ENCODE results near the gene KRT83. TPM values are rescaled to one million over a fixed set of nuclear protein-coding genes. Genes with fewer than 3 reads are reported as not detected.
"Not testable (repeated sequence)": the region's sequence is repeated elsewhere in the genome, so short reads cannot be mapped to it uniquely, and the experiment has no call there.

Gene KRT83
- total RNA-seq, 4 donors from 2014 or later: 0.22 to 0.46 (median 0.40) TPM; not detected in 1

DNA sequence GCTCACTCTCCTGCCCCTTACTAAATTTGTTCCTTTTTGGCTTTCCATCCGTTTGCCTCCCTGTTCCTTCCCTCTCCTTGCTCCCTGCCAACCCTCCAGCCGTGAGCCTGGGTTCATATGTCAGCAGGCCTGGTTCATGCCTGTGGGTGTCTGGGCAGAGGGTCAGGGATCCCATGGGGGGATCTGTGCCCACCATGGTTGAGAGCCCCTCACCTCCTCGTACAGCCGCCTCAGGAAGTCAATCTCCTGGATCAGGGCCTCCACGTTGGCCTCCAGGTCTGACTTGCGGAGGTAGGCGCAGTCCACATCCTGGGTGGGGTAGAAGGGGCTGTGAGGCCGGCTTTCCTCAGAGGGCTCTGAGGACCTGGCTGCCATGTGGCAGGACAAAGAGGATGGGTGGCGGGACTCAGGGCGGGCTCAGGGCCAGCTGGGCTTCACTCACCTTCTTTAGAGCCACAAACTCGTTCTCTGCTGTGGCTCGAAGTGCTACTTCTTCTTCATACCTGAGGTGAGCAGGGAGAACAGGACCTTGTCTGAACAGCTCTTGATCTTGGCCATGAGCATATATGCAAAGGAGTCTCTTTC lies 3.6 kb downstream of the KRT83 start:
- intact Hi-C loops (cut with DNase I): no loop called here
- H3K4me1 ChIP-seq: peaks cover 7 to 12% of the 10 kb centered on the region in 2 donors
- TF ChIP-seq, protein P1, sequence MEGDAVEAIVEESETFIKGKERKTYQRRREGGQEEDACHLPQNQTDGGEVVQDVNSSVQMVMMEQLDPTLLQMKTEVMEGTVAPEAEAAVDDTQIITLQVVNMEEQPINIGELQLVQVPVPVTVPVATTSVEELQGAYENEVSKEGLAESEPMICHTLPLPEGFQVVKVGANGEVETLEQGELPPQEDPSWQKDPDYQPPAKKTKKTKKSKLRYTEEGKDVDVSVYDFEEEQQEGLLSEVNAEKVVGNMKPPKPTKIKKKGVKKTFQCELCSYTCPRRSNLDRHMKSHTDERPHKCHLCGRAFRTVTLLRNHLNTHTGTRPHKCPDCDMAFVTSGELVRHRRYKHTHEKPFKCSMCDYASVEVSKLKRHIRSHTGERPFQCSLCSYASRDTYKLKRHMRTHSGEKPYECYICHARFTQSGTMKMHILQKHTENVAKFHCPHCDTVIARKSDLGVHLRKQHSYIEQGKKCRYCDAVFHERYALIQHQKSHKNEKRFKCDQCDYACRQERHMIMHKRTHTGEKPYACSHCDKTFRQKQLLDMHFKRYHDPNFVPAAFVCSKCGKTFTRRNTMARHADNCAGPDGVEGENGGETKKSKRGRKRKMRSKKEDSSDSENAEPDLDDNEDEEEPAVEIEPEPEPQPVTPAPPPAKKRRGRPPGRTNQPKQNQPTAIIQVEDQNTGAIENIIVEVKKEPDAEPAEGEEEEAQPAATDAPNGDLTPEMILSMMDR (IDR thresholded peaks at IDR 0.05): no peak
- no peak for TF ChIP-seq POLR2A (IDR thresholded peaks at IDR 0.05)
- no peaks in the 10 kb centered on the region for H3K27me3 ChIP-seq
- H3K36me3 ChIP-seq: no peaks in the 10 kb centered on the region
- no peak for DNase-seq
- 81 to 84% methylated on average over 12 of the region's 12 CpGs for WGBS, 2 donors
- H3K9me3 ChIP-seq: no peaks in the 10 kb centered on the region
- no peak overlapping the region for H3K4me3 ChIP-seq (replicated peaks in 1 of 3)
- no peak overlapping the region for H3K27ac ChIP-seq

GRCh38 chr12:52316701-52317100 lies 4.5 kb downstream of the KRT83 start:
- 86 to 94% methylated on average over 11 of the region's 11 CpGs for WGBS, 2 donors
- TF ChIP-seq POLR2A (IDR thresholded peaks at IDR 0.05): no peak
- TF ChIP-seq, protein P1 (IDR thresholded peaks at IDR 0.05): no peak

GRCh38 chr12:52316290-52316689 lies 4.9 kb downstream of the KRT83 start:
- DNase-seq: no peak
- H3K36me3 ChIP-seq: no peaks in the 10 kb centered on the region
- H3K4me3 ChIP-seq (replicated peaks in 1 of 3): no peak overlapping the region
- TF ChIP-seq, protein P1 (IDR thresholded peaks at IDR 0.05): no peak
- no peak for TF ChIP-seq POLR2A (IDR thresholded peaks at IDR 0.05)
- H3K27ac ChIP-seq: no peak overlapping the region
- no peaks in the 10 kb centered on the region for H3K9me3 ChIP-seq
- intact Hi-C loops (cut with DNase I): no loop called here
- H3K4me1 ChIP-seq: peaks cover 3 to 6% of the 10 kb centered on the region in 2 donors
- H3K27me3 ChIP-seq: no peaks in the 10 kb centered on the region
- 76 to 93% methylated on average over 6 to 9 of the region's 9 CpGs for WGBS, 2 donors

More at GRCh38 chr12:52316701-52317100, 4.5 kb downstream of the KRT83 start:
- Histone ChIP-seq H3K36me3 (no peaks in the 10 kb centered on the region), H3K27ac (no peak overlapping the region), H3K9me3 (no peaks in the 10 kb centered on the region), H3K4me3 (replicated peaks in 1 of 3) (no peak overlapping the region), H3K4me1 (peaks cover 7 to 10% of the 10 kb centered on the region in 2 donors), H3K27me3 (no peaks in the 10 kb centered on the region)
- intact Hi-C loops (cut with DNase I): no loop called here
- no peak for DNase-seq

GRCh38 chr12:52315721-52316120 lies 5.5 kb downstream of the KRT83 start:
- H3K4me1 ChIP-seq; H3K27ac ChIP-seq; H3K9me3 ChIP-seq; H3K36me3 ChIP-seq; H3K27me3 ChIP-seq; H3K4me3 ChIP-seq (replicated peaks in 1 of 3); intact Hi-C loops (cut with DNase I): not testable (repeated sequence)
- peak in 1 of 2 donors; percentile 19 for DNase-seq
- TF ChIP-seq, protein P1 (IDR thresholded peaks at IDR 0.05): peak in 1 of 6 experiments; percentile 14
- WGBS, 2 donors: 62 to 84% methylated on average over 5 to 9 of the region's 9 CpGs

DNA sequence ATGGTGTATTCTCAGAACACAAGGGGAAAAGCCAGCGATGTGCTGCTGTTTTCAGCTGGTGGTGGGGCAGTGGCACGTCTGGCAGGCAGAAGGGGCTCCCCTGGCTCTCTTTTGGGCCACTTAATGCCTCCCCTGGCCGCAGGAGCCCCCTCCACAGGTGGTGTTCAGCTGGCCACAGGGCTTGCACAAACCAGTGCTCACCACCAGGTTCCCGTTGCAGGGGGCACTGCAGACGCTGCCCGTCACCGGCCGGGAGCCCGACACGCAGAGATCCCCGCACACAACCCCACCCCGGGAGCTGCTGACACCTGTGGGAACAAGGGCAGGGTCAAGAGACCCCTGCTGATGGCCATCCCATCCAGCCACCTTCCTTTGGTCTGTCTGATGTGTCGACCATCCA lies 6.7 kb downstream of the KRT83 start:
- no peak for TF ChIP-seq POLR2A (IDR thresholded peaks at IDR 0.05)
- TF ChIP-seq, protein P1 (IDR thresholded peaks at IDR 0.05): no peak
- Histone ChIP-seq H3K27ac (no peak overlapping the region), H3K4me1 (peaks cover under 1 to 4% of the 10 kb centered on the region in 2 donors), H3K4me3 (replicated peaks in 1 of 3) (no peak overlapping the region), H3K36me3 (no peaks in the 10 kb centered on the region), H3K9me3 (no peaks in the 10 kb centered on the region), H3K27me3 (no peaks in the 10 kb centered on the region)
- no peak for DNase-seq
- WGBS, 2 donors: 87 to 88% methylated on average over 6 to 10 of the region's 13 CpGs
- intact Hi-C loops (cut with DNase I): no loop called here

All from thyroid gland (tissue), 4 donors.